ENCODE measurements around the gene PECR. TPM values are rescaled to one million over a fixed set of nuclear protein-coding genes. Genes with fewer than 3 reads are reported as not detected.
"Not testable (repeated sequence)": the region's sequence is repeated elsewhere in the genome, so short reads cannot be mapped to it uniquely, and the experiment has no call there.

Gene PECR
- polyA plus RNA-seq, 4 donors: 10.7 to 52.2 (median 40.5) TPM

GRCh38 chr2:216004697-216005283 is 76.8 kb downstream of the PECR start:
- DNase-seq (ENCODE audit: low read depth in 4 of 4, low spot score in 3 of 4): no peak

GRCh38 chr2:216003876-216004696 is 77.5 kb downstream of the PECR start:
- no peak for DNase-seq (ENCODE audit: low read depth in 4 of 4, low spot score in 3 of 4)

GRCh38 chr2:216002693-216003092 is 78.9 kb downstream of the PECR start:
- no peak for DNase-seq (ENCODE audit: low read depth in 4 of 4, low spot score in 3 of 4)

GRCh38 chr2:216002101-216002678 is 79.4 kb downstream of the PECR start:
- no peak for DNase-seq (ENCODE audit: low read depth in 4 of 4, low spot score in 3 of 4)

- no peak for DNase-seq (ENCODE audit: low read depth in 4 of 4, low spot score in 3 of 4)
Observed at GRCh38 chr2:216001216-216002100, 80.2 kb downstream of the PECR start.

- no peak for DNase-seq (ENCODE audit: low read depth in 4 of 4, low spot score in 3 of 4)
Observed at GRCh38 chr2:215998636-215999035, 83.0 kb downstream of the PECR start.

GRCh38 chr2:215997219-215997618 is 84.4 kb downstream of the PECR start:
- DNase-seq (ENCODE audit: low read depth in 4 of 4, low spot score in 3 of 4): no peak

GRCh38 chr2:215994911-215995310 is 86.7 kb downstream of the PECR start:
- DNase-seq (ENCODE audit: low read depth in 4 of 4, low spot score in 3 of 4): no peak

- DNase-seq (ENCODE audit: low read depth in 4 of 4, low spot score in 3 of 4): not testable (repeated sequence)
Observed at GRCh38 chr2:215988556-215989207, 92.9 kb downstream of the PECR start.

Other genes starting within 250 kb of the PECR start
- 10 to 100 TPM in 3 of 4 donors, 1 to 10 TPM in 1; 4.7 to 22.3 (median 18.6) TPM for gene MREG, start 68.3 kb downstream of the PECR start, polyA plus RNA-seq (ENCODE audit: insufficient read length in 4 of 4)
- gene TMEM169, start 110 bp upstream of the PECR start, polyA plus RNA-seq (ENCODE audit: insufficient read length in 4 of 4): 10 to 100 TPM in 3 of 4 donors, 1 to 10 TPM in 1; 3.4 to 16.2 (median 14.7) TPM
- 100 to 1,000 TPM; 248 to 472 (median 325) TPM for gene XRCC5, start 27.5 kb upstream of the PECR start, polyA plus RNA-seq (ENCODE audit: insufficient read length in 4 of 4)

All from left renal pelvis (tissue), 4 donors.